GM15510 (cell line): ENCODE results near the gene CACNB2.

ENCODE experiments used
- POLR2A ChIP-seq: IDR thresholded peaks from 3 replicates; pipeline ENCODE4 v1.6.1; 2011; ENCODE audit warnings: borderline replicate concordance; ENCODE audit not compliant: insufficient read length; ENCODE audit errors: extremely low read depth

CACNB2 gene

GRCh38 chr10:18479502-18479901 is 339.3 kb downstream of the CACNB2 start:
- no peak for TF ChIP-seq POLR2A

DNA sequence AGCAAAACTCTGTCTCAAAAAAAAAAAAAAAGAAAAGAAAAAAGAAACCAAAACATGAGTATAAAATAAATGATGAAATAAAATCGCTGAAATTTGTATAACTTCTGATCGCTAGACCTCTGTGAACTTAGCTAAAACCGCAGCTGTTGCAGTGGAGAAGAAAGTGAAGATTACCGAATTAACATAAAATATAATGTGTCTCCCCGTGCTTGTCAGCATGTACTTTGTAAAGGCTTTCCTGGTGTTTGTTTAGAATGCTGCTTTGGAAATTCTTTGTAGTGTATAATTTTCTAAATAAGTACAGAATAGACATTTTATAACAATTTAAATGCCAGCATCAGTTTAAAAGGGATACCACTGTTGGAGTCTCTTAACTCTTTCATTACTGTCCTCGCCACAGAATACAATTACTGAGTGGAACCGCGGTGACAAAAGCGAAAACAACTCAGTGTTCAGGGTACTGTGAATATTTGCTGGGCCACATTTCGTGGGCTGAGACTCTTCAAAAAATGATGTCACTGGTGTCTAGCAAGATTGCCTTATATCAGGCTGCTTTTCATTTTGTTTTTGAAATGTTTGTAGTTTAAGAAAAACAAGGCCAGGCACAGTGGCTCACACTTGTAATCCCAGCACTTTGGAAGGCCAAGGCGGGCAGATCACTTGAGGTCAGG is 343.4 kb downstream of the CACNB2 start:
- no peak for TF ChIP-seq POLR2A

GRCh38 chr10:18486438-18486837 is 346.2 kb downstream of the CACNB2 start:
- no peak for TF ChIP-seq POLR2A

- TF ChIP-seq POLR2A: no peak
Measured at GRCh38 chr10:18490755-18491154, 350.5 kb downstream of the CACNB2 start.

GRCh38 chr10:18497806-18498369 is 357.7 kb downstream of the CACNB2 start:
- no peak for TF ChIP-seq POLR2A

- TF ChIP-seq POLR2A: no peak
Measured at GRCh38 chr10:18498998-18499397, 358.8 kb downstream of the CACNB2 start.

GRCh38 chr10:18500576-18500975 is 360.4 kb downstream of the CACNB2 start:
- TF ChIP-seq POLR2A: no peak

DNA sequence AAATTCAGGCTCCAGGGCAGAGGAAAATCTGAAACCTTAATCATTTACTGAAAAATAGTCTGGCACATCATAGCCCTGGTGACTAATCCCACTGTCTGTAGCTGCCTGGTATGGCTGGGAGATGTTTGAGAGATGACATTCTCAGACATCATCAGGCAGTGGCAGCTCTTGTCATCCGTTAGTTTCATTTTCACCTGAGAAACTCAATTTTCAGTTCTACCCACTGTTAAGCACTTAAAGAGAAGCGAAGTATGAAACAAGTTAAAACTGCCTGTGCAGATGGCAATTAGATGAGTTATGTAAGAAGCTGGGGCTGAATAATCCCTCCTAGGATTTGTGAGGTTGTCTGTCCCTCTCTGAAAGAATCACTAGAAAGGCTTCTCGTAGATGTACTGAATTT is 361.0 kb downstream of the CACNB2 start:
- no peak for TF ChIP-seq POLR2A

DNA sequence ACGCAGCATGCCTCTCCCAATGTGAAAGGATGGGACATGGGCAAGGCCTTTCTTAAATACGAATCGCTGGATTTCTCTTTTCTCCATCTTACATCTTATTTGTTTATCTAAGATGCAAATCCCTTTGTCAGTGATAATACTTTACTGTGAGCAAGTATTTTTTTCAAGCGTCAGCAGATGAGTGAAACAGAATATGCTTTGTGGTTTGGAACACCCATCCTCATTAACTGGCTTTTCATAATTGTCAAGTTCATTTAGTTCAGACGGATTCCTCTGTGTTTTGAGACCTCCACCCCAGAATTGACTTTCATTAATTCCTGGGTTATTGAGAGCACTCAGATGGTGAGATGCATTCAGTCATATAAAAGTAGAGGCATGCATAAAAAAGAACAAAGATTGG is 361.4 kb downstream of the CACNB2 start:
- TF ChIP-seq POLR2A: no peak

DNA sequence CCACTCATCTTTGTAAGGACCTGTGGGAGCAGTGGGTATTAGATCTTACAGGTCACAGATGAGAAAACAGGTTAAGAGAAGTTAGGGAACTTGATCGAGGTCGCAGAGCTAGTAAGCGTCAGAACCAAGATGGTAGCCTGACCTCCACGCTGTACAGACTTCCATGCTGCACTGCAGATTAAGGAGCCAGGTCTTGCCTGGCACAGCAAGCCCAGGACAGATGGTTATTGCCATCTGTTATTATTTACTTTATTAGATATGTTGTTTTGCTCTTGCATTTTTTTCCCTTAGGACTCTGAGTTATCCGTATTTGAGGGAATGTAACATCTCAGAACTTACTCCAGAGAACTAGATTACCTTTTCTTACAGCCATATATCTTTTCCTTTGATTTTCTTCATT is 363.9 kb downstream of the CACNB2 start:
- TF ChIP-seq POLR2A: no peak

GRCh38 chr10:18505456-18506118 is 365.4 kb downstream of the CACNB2 start:
- no peak for TF ChIP-seq POLR2A

- TF ChIP-seq POLR2A: no peak
Measured at GRCh38 chr10:18508587-18508986, 368.4 kb downstream of the CACNB2 start.

- no peak for TF ChIP-seq POLR2A
Measured at GRCh38 chr10:18514537-18514936, 374.3 kb downstream of the CACNB2 start.

GRCh38 chr10:18516851-18517250 is 376.6 kb downstream of the CACNB2 start:
- no peak for TF ChIP-seq POLR2A

DNA sequence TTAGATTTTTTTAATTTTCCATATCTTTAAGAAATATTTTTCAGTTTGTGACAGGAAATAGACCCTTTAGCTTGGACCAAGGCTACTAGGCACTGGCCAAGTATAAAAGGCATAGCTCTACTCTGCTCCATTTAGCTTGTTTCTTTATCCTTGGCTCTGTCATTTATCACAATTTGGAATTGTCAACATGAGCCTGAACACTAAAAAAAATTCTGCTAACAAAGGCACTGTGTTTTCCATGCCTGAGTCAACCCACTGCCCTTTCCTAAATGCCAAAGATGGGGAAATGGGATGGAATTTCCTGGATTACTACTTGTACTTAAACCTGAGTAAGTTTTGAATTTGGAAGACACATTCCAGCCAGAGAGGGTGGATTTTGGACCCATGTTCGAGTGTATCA is 382.8 kb downstream of the CACNB2 start:
- no peak for TF ChIP-seq POLR2A

GRCh38 chr10:18523858-18524257 is 383.6 kb downstream of the CACNB2 start:
- TF ChIP-seq POLR2A: no peak

DNA sequence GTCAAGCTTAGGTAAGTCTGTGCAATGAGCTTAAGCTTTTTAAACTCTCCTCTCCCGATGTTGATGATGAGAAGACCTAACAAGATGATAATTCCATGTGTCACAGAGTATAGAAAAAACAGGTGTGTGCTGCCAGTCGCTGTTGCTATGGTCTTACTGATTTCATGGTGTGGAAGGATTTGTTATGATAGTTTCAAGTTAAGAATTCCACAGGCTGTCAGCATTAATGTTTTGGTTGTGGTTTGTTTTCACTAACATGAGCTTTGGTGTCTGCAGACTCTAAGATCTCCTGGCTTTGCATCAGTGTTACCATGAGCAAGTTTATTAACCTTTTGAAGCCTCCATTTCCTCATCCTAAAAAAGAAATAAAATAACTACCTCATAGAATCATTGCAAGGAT is 387.5 kb downstream of the CACNB2 start:
- TF ChIP-seq POLR2A: no peak

DNA sequence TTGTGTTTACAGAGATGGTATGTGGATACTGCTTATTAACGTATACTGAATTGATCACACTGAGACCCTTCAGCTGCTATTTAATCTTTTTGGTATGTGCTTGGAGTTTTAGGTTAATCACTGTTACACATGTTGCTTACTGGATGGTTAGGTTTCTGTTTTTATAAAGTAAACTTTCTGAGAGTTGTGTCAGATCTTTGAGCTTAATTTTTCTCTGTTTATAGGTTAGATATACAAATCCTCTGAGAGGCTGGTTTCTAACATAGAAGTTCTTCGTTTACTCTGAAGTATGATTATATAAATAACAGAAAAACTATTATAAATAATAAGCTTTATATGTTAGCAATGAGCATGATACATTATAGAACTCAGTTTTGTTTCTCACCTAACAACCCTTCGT is 388.1 kb downstream of the CACNB2 start:
- TF ChIP-seq POLR2A: no peak
